DMS153 treated with DMSO at 0.1 percent for 48 hours (cell line): ENCODE results near the gene GRID1.

Source experiments
- DNase-seq: peaks from one replicate; lab custom pipeline; 2025; ENCODE audit not compliant: unreplicated experiment; lab: John Stamatoyannopoulos, UW

Gene GRID1

DNA sequence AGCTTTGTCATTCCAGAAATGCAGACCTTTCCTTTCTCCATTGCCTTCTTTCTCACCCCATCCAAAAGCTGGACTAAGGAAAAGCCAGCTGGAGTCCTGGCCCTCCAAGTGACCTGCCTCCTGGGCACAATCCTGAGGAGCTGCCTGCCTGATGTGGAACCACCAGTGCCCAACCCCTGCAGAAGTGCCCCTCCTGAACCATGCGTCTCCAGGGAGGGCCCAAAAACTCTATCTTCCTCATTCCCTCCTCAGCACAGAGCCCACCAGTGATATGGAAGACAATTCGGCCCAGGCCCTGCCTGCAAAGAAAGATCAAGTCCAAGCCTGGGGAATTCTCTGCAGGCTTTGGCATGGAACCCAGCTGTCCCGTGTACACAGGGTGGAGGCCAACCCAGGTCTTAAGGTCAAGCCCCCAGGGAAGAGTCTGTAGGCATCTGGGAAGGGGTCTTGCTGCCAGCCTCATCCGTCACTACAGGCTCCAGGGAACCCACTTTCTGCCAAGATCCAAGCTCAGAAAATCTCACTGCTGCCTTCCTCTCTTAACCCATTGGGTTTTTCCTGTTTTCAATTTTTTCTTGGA is 3.5 kb upstream of the GRID1 start:
- no peak for DNase-seq

- DNase-seq = no peak
Measured at GRCh38 chr10:86368987-86369386, 2.4 kb upstream of the GRID1 start.

GRCh38 chr10:86368046-86368445 is 1.5 kb upstream of the GRID1 start:
- DNase-seq = no peak

DNA sequence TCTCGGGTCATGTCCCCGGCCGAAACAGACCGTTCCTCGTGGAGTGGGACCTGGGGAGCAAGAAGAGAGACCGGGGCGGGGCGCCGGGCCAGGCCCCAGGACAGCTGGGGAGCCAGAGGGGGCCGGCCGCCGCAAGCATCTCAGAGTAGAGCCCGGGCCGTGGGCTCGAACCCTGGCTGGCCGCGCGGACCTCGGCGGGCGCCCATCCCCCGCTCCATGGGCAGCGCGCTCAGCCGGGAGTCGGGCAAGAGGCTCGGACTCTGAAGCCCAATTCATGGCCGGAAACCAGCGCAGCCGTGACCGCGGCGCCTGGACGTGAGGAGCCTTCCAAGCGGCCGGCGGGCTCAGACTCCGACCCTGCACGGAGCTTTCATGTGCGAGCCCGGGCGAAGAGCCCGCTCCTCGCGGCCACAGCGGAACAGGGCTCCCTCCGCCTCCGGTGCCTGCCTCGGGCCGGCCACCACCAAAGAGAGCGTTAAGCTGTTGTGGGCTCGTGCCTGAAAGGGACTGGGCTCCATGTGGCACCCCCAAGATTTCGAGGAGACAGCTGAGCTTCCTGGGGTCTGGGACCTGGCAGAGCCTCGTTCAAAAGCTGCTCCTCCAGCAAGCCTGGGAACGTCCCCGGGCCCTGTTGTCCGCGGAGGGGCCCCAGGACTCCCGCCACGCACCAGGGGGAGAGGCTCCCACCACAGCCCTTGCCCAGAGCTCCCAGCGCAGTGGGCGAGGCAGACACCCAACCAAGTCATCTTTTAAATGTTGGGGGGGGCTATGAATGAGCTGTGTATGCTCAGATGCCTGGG is 757 bp upstream of the GRID1 start:
- no peak for DNase-seq

DNA sequence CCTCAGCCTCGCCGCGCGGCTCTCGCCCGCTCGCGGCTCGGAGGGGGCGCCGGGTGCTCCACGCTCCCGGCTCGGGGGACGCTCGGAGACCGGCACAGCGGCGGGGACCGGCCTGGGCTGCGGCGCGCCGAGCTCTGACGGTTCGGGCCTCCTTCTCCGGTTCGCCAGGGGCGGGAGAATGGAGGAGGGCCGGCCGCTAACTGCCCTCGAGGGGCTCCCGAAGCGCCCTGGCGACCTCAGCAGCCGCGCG is 232 bp upstream of the GRID1 start:
- DNase-seq = no peak

GRCh38 chr10:86365346-86366032 is 1.1 kb downstream of the GRID1 start:
- DNase-seq = no peak

- no peak for DNase-seq
Measured at GRCh38 chr10:86364491-86365345, 1.9 kb downstream of the GRID1 start.

DNA sequence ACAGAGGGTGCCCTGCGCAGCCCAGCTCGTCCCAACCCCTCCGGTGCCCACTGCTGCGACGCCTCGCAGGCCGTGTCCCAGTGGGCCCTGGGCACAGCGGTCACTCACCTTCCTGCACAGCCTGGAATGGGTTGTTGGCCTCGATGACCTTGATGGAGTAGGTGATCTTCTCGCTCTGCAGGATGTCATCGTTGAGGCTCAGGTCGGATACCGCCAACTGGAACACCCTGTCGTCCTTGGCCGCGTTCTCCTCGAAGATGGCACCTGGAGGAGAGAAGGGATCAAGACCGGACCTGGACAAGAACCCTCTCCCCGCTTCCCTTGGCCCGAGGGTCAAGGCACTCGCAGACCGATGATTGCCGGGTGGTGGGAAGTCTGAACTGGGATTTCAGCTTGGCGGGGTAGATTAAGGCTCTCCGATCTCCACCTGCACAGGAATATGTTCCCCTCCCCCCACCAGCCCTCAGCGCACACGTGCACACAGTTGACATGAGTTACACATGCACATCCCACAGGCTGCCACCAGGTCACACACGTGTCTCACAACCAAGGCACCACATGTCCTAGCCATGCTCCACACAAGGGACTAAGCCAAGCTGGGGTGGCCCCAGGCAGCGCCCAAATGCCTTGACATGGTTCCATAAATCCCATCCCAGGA is 2.6 kb downstream of the GRID1 start:
- no peak for DNase-seq

DNA sequence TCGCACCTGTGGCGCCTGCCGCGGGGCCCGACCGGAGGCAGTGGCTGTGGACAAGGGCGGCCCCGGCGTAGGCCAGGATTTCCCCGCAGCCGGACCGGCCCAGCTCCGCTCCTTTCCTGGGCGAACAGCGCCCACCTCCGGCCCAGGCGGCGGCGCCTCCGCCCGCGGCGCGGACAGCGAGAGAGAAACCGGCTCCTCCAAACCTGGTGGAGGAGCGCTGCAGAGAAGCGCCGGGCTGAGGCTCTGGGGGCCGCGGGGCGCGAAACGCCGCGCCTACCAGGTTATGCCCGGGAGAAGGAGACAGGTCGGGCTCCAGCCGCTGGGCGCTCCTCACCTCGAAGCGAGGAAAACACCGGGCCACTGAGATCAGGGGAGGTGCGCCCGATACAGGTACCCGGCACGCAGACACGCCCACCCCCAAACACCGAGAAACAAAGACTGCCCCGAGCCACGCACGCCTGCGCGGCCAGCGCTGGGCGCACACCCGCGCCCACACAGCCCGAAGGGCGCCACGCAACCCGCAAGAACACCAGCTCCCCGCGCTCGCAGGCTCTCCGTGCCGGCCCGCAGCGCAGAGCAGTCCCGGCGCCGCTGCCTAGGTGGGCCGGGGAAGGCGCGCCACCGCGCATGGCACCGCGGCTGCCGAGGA is 3.3 kb downstream of the GRID1 start:
- DNase-seq = peak; percentile 24

DNA sequence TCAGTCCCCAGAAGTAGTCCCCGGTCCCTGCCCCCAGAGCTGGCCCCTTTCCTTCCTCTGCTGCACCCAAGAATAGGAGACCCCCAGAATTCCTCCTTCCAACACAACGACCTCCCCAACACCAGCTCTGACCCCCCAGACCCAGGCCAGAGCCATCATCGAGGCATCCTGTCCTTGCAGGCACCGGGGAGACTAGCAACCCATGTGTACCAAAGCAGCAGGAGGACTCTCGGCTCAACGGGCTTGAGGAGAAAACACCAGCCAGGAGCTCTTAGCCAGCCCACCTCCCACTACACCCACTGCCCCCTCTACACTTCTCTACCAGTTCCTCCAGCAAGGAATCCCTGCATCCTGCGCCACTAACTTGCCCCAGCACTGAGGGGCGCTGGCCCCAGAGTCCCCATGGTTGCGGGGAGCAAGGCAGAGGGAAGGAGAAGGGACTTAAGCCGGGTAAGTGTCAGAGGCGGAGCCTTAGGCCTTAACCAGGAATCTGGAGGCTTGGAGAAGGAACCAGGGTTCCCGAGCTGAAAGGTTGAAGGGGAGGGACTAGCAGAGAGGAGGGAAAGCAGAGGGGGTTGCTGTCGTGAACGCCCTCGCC is 3.9 kb downstream of the GRID1 start:
- DNase-seq = no peak

- DNase-seq = no peak
Measured at GRCh38 chr10:86362129-86362527, 4.5 kb downstream of the GRID1 start.

- peak; percentile 18 for DNase-seq
Measured at GRCh38 chr10:86361156-86362128, 5.2 kb downstream of the GRID1 start.

- DNase-seq = no peak
Measured at GRCh38 chr10:86360657-86361056, 5.9 kb downstream of the GRID1 start.

GRCh38 chr10:86359954-86360353 is 6.6 kb downstream of the GRID1 start:
- no peak for DNase-seq

DNA sequence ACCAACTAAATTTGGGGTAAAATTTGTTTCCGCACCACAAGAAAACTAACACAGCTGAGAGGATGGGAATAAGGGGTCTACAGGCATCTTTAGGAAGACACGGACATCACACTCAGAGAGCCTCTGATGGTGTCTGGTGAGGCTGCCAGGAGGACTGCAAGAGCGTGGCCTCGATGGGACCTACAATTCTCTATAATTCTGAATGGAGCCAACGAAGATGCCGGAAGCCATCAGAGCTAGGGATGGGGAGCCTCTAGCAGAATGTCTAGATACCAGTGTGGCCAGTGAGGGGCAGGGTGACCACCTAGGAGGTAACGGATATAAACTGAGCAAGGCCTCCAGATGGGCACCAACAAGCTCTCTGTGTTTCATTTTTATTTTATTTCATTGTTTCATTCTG is 7.5 kb downstream of the GRID1 start:
- DNase-seq = no peak

GRCh38 chr10:86357676-86358075 is 8.9 kb downstream of the GRID1 start:
- DNase-seq = no peak

GRCh38 chr10:86357041-86357440 is 9.6 kb downstream of the GRID1 start:
- no peak for DNase-seq

GRCh38 chr10:86356296-86356695 is 10.3 kb downstream of the GRID1 start:
- no peak for DNase-seq

DNA sequence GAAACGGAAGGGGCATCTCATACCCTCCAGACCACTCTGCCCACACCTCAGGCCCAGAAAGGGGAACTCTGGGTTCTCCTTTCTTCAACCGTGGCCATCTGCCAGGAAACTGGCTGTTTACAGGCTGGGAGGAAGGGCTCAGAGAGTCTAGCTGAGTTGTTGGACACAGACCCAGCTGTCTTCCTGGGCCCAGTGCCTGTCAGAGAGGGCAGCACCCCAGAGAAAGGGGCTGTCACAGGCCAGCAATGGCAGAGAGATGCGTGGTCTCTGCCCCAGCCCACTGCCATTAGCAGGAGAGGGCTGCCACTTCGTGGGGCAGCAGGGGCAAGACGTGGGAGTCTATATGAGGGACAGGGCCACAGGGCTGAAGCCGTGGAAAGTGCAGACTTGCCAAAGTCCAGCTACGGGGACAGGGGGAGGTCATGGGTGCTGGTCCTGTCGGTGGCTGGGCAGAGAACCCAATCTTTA is 11.0 kb downstream of the GRID1 start:
- no peak for DNase-seq
